GM19467 (cell line): Measurements from ENCODE around the gene MAMSTR.
"Not testable (repeated sequence)": the region's sequence is repeated elsewhere in the genome, so short reads cannot be mapped to it uniquely, and the experiment has no call there.

Experiments used
- ATAC-seq: cut with Tn5 transposase; IDR thresholded peaks from one replicate; pipeline ENCODE4 v1.9.1; 2021; ENCODE audit warnings: mild to moderate bottlenecking, moderate library complexity; ENCODE audit not compliant: unreplicated experiment

The MAMSTR gene, protein sequence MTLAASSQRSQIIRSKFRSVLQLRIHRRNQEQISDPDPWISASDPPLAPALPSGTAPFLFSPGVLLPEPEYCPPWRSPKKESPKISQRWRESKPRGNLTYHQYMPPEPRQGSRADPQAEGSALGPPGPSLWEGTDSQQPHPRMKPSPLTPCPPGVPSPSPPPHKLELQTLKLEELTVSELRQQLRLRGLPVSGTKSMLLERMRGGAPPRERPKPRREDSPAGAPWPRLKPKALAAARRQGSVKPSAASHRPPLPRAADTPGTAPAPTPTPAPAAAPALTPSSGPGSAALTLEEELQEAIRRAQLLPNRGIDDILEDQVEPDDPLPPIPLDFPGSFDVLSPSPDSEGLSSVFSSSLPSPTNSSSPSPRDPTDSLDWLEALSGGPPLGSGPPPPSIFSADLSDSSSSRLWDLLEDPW

GRCh38 chr19:48719263-48720171 is at the start of gene MAMSTR:
Gene MAMSTR (minus strand): TSS chr19:48719725. CDS start chr19:48719031, 694 bp downstream.
- no peak for ATAC-seq

GRCh38 chr19:48768994-48769713 is 49.6 kb upstream of the MAMSTR start:
- no peak for ATAC-seq

GRCh38 chr19:48768171-48768753 is 48.7 kb upstream of the MAMSTR start:
- not testable (repeated sequence) for ATAC-seq

- ATAC-seq: not testable (repeated sequence)
Measured at GRCh38 chr19:48765816-48766215, 46.3 kb upstream of the MAMSTR start.

- no peak for ATAC-seq
Measured at GRCh38 chr19:48760504-48761205, 41.1 kb upstream of the MAMSTR start.

GRCh38 chr19:48757741-48758144 is 38.2 kb upstream of the MAMSTR start:
- no peak for ATAC-seq

GRCh38 chr19:48757089-48757675 is 37.7 kb upstream of the MAMSTR start:
- ATAC-seq: no peak

DNA sequence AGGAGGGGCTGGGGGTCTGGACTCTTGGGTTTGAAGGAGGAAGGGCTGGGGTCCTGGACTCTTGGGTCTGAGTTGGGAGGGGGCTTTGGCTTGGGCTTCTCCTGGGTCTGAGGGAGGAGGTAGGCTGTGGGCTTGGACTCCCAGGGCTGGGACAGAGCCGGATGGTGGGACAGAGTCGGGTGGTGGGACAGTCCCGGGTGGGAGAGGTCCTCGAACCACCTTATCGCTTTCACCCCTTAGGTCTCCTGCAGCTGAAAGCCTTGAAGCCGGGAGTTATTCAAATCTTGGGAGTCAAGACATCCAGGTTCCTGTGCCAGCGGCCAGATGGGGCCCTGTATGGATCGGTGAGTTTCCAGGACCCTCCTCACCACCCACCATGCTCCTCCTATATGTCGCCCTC is 37.2 kb upstream of the MAMSTR start:
- ATAC-seq: no peak

GRCh38 chr19:48756212-48756611 is 36.7 kb upstream of the MAMSTR start:
- ATAC-seq: no peak

- ATAC-seq: no peak
Measured at GRCh38 chr19:48755787-48756186, 36.3 kb upstream of the MAMSTR start.

DNA sequence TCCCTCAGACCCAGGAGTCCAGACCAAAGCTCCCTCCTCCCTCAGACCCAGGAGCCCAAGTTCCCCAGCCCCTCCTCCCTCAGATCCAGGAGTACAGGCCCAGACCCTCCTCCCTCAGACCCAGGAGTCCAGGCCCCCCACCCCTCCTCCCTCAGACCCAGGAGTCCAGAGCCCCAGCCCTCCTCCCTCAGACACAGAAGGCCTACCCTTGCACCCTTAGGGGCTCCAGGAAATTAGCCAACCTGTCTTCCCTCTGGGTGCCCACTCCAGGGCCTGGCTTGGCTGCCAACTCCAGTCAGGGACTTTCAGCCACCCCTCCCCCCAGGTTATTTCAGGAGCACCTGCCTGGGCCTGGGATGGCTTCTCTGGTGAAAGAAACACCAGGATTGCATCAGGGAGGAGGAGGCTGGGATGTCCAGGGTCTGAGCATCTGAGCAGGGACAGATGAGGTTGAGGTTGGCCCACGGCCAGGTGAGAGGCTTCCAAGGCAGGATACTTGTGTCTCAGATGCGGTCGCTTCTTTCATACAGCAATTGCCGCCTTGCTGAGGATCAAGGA is 35.6 kb upstream of the MAMSTR start, which contains the start of gene FGF21:
Gene FGF21 (plus strand): TSS at position 441 of the 558 bp plus-strand sequence. CDS start 713 bp downstream, outside the sequence.
- ATAC-seq: no peak

DNA sequence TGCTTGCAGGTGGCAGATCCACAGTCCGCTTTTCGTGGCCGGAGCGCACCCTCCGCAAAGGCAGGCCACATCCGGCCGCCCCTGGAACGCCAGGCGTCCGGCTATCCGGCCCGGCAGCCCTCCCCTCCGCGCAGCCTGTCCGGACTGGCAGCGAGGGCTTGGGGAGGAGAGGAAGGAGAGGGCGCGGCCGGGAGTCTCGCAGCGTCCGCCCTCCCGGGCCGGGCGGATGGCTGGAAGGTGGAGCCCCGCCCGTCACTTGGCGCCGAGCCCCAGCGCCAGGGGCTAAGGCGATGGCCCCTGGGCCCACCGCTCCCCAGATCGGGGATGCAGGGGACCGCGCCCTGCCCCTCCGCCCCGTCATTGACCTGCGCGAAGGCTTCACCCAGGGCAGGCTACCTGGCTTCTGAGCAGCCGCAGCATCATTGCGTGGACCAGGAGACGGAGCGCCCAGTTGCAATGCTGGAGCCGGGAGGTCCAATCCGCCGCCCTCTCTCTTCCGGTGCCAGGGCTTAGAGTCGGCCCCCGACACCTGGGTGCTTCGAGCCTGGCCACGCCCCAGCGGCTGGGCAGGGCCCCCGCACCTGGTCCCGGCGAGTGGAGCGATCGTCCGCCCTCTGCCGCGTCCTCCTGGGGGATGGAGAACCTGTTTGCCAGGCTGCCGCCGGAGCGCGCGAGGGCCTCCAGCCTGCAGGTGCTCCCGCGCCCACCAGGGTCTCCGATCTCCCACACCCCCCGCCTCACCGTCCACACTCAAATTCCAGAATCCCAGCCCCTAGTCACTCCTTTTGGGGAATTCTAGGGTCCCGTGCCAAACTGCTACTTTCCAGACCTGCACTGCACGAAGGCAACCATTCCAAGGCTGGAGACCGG is 33.2 kb upstream of the MAMSTR start, which contains the start of gene FUT1:
Gene FUT1 (minus strand): TSS at position 146 of the 870 bp plus-strand sequence. CDS start 1,360 bp downstream, outside the sequence.
- ATAC-seq: no peak

- no peak for ATAC-seq
Measured at GRCh38 chr19:48751845-48752495, 32.4 kb upstream of the MAMSTR start.

- no peak for ATAC-seq
Measured at GRCh38 chr19:48750771-48751504, 31.4 kb upstream of the MAMSTR start.

DNA sequence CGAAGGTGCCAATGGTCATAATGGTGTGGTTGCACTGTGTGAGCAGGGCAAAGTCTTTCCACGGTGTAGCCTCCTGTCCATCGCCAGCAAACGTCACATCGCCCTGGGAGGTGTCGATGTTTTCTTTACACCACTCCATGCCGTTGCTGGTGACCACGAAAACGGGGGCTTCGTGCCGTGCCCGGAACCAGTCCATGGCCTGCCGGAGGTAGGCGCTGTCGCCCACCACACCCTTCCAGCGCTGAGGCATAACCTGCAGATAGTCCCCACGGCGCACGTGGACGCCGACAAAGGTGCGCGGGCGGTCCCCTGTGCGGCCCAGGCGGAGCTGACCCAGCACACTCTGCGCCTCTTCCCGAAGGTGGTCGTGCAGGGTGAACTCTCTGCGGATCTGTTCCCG is 30.8 kb upstream of the MAMSTR start:
- no peak for ATAC-seq

- ATAC-seq: no peak
Measured at GRCh38 chr19:48749571-48750198, 30.2 kb upstream of the MAMSTR start.
